Tibial artery (tissue), 4 donors: ENCODE data around the gene KCNAB3.

Source experiments
- DNase-seq, 2 donors: peaks; one replicate each; pipeline ENCODE4 v3.0.0-alpha.2; 2019
- H3K27ac ChIP-seq, 2 donors: fragments of 200-600 bp; sonication (generic) in 1 of 2; 1 replicate in 1 of 2; 2 replicates in 1 of 2; pipeline ENCODE4 v1.5.1; 2018 to 2019; ENCODE audit warnings: mild to moderate bottlenecking in 1 of 2
- H3K27me3 ChIP-seq, 2 donors: fragments of 200-600 bp; sonication (generic) in 1 of 2; one replicate each; pipeline versions ENCODE4 v1.5.1 to v1.6.0; 2016 to 2019
- H3K36me3 ChIP-seq, 3 donors: fragments of 200-600 bp; sonication (generic) in 2 of 3; one replicate each; pipeline ENCODE4 v1.5.1; 2016 to 2019; ENCODE audit warnings: mild to moderate bottlenecking in 2 of 3
- H3K4me1 ChIP-seq, 4 donors: fragments of 200-600 bp; sonication (generic) in 2 of 4; 1 replicate in 3 of 4; 2 replicates in 1 of 4; pipeline ENCODE4 v1.5.1; 2016 to 2019
- H3K4me3 ChIP-seq, 2 donors: fragments of 200-600 bp; sonication (generic) in 1 of 2; 1 replicate in 1 of 2; 2 replicates in 1 of 2; pipeline ENCODE4 v1.5.1; 2018 to 2019; ENCODE audit warnings: mild to moderate bottlenecking in 2 of 2
- H3K9me3 ChIP-seq, 3 donors: fragments of 200-600 bp; sonication (generic) in 1 of 3; one replicate each; pipeline ENCODE4 v1.5.1; 2016 to 2019
- intact Hi-C: fragments of 100-400 bp; cut with DNase I; formaldehyde crosslinking; loops from one replicate; pipeline ENCODE4 v1.15.0; 2023; ENCODE audit warnings: low total_unique reads
- TF ChIP-seq, protein P1 (sequence below), 2 experiments: fragments of 200-600 bp in 1 of 2; fragments of 450-650 bp in 1 of 2; IDR thresholded peaks; one replicate each; pipeline ENCODE4 v1.5.1; 2017 to 2019; ENCODE audit warnings: antibody characterized with exemption in 2 of 2, mild to moderate bottlenecking in 1 of 2, moderate library complexity in 1 of 2

KCNAB3 gene

DNA sequence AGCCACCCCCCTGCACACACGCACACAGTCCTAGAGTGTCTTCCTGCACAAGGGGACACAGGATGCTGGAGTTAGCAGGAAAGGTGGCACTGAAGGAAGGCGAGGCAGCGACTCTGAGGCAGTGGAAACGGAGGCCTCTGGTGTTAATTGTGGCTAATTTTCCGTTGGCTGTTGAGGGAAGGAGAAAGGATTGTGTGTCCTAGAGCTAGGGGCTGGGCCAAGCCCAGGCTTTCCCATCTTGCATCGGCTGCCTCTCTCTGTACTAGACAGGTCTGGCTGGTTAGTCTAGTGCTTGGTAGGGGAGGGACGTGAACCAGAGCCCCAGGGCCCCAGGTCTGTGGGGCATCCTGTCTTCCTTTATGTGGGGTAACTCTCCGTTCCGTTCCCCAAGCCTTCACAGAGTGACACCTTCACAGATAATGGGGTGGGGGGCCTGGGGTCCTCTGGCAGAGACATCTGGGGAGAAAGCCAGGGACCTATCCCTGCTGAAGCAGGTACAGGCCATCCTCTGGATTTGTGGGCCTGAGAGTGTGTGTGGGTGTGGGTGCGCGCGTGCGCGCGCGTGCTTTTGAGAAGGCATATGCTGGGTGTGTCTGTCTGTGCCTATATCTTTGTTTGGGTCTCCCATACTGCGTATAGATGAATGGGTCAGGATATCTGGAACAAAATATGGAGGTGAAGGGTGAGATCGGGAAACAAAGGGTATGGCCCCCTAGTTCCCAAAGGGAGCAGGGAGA lies 41.3 kb downstream of the KCNAB3 start, which contains the start of gene CHD3:
Gene CHD3 (plus strand): TSS at position 606 of the 737 bp plus-strand sequence. CDS start 212 bp downstream, outside the sequence.
- H3K27me3 ChIP-seq = peaks cover 0 to 10% of the 10 kb centered on the region in 2 donors
- peak within 1 kb of the TSS; percentile 62 to 66 for H3K4me3 ChIP-seq
- H3K4me1 ChIP-seq = peaks cover 15 to 48% (median 43%) of the 10 kb centered on the region in 4 donors
- TF ChIP-seq, protein P1, sequence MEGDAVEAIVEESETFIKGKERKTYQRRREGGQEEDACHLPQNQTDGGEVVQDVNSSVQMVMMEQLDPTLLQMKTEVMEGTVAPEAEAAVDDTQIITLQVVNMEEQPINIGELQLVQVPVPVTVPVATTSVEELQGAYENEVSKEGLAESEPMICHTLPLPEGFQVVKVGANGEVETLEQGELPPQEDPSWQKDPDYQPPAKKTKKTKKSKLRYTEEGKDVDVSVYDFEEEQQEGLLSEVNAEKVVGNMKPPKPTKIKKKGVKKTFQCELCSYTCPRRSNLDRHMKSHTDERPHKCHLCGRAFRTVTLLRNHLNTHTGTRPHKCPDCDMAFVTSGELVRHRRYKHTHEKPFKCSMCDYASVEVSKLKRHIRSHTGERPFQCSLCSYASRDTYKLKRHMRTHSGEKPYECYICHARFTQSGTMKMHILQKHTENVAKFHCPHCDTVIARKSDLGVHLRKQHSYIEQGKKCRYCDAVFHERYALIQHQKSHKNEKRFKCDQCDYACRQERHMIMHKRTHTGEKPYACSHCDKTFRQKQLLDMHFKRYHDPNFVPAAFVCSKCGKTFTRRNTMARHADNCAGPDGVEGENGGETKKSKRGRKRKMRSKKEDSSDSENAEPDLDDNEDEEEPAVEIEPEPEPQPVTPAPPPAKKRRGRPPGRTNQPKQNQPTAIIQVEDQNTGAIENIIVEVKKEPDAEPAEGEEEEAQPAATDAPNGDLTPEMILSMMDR (IDR thresholded peaks at IDR 0.05) = no peak
- peaks cover 0 to 18% (median 14%) of the 10 kb centered on the region in 3 donors for H3K36me3 ChIP-seq
- H3K27ac ChIP-seq = peak within 1 kb of the TSS; percentile 80 to 82
- H3K9me3 ChIP-seq = no peaks in the 10 kb centered on the region
- intact Hi-C loops = no loop called here
- no peak for DNase-seq

DNA sequence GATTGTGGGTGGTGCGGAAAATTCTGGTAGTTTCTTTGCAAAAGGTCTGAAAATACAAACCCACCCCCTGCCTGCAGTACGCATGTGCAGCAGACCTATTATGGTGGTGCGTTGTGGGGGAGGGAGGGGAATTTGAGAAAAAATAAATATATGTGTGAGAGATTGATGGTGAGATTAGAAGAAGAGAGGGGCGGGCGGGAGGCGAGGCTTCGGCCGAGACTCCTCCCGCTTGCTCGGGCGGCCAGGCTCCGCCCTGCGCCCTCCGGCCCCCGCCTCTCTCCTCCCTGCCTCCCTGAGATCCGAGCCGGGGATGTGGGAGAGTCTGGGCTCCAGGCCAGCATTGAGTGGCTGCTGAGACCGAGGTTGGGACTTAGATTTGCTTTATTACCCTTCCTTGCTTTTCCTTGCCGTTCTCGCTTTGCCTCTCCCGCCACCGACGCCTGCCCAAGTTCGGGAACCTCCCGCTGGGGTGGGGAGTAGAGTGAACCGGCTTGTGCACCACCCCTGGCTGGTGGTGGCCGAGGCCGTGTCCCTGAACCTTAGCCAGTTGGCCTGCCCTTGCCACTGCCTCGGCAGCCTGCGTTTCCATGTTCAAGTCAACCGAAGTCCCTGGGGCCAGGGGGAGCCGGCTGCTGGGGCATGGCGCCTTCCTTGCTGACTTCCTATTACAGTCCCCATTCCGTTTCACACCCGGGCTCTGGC lies 42.0 kb downstream of the KCNAB3 start:
- H3K9me3 ChIP-seq = no peaks in the 10 kb centered on the region
- peak overlapping the region; percentile 80 to 82 for H3K27ac ChIP-seq
- intact Hi-C loops = no loop called here
- H3K4me1 ChIP-seq = peaks cover 15 to 48% (median 43%) of the 10 kb centered on the region in 4 donors
- DNase-seq = peak; percentile 93 to 96
- H3K4me3 ChIP-seq = peak overlapping the region; percentile 62 to 66
- peaks cover 0 to 16% (median 11%) of the 10 kb centered on the region in 3 donors for H3K36me3 ChIP-seq
- TF ChIP-seq, protein P1 (IDR thresholded peaks at IDR 0.05) = no peak
- peaks cover 0 to 14% of the 10 kb centered on the region in 2 donors for H3K27me3 ChIP-seq

DNA sequence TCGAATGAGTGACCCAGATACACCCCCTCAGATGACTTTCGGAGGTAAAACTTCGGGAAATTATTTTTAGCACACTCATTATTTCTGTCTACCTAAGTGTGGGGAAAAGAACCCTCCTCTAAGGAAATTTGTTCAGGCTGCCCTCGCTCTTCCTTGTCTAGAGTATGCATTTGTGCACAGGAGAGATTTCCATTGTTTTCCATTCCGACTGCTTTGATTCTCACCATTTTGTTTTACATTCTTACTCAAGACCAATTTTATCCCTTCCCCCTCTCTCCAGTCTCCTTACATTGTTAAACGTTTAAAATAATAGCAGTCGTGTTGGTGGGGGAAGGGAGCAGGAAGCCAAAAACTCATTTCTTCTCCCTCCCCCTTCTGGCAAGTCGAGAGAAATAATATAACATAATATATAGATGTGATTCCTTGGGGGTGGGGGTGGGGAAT lies 42.6 kb downstream of the KCNAB3 start:
- intact Hi-C loops = no loop called here
- Histone ChIP-seq H3K9me3 (no peaks in the 10 kb centered on the region), H3K27ac (peak overlapping the region; percentile 80 to 82), H3K4me3 (peak overlapping the region; percentile 62 to 66), H3K36me3 (peaks cover 0 to 14% (median 11%) of the 10 kb centered on the region in 3 donors), H3K27me3 (peaks cover 0 to 18% of the 10 kb centered on the region in 2 donors), H3K4me1 (peaks cover 15 to 48% (median 43%) of the 10 kb centered on the region in 4 donors)
- TF ChIP-seq, protein P1 (IDR thresholded peaks at IDR 0.05) = no peak
- DNase-seq = no peak

DNA sequence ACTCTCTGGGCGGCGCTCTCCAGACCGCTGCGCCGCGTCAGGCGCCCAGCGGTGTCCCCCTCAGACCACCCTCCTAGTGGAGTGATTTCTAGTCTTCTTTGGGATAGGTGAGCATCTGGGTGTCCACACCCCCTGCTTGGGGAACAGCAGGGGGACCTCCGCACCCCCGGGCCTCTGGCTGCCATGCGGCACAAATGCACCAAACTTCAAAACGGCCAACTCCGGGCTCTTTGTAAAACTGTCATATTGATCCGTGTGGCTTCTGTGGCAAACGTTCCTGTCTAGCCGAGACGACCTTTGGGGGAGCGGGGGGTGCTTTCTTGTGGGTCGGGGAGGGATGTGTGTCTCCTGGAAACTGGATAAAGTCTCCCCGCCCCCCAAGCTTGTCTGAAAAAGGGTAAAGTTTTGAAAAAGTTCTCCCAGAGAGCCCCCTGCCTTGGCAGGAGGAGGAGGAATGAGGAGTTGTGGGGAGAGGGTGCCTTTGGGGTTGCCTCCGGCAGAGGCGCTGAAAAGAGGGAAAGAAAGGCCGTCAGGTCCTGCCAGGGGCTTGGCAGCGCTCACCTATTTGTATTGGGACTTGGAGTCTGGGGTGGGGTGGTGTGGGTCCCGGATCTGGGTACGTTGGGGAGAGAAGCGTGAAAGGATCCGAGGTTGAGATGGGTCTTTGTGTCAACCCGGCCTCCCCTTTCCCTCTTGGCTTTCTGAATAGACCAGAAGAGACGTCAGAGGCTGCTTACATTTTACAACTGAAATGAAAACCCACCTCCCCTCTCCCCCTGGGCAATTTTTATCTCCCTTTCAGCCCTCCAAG lies 43.2 kb downstream of the KCNAB3 start:
- peak overlapping the region; percentile 80 to 82 for H3K27ac ChIP-seq
- H3K9me3 ChIP-seq = no peaks in the 10 kb centered on the region
- peaks cover 0 to 12% (median 8%) of the 10 kb centered on the region in 3 donors for H3K36me3 ChIP-seq
- peaks cover 15 to 49% (median 44%) of the 10 kb centered on the region in 4 donors for H3K4me1 ChIP-seq
- peak in 1 of 2 donors; percentile 30 for DNase-seq
- TF ChIP-seq, protein P1 (IDR thresholded peaks at IDR 0.05) = no peak
- intact Hi-C loops = no loop called here
- peaks cover 0 to 22% of the 10 kb centered on the region in 2 donors for H3K27me3 ChIP-seq
- peak overlapping the region; percentile 62 to 66 for H3K4me3 ChIP-seq
